WERI-Rb-1 (cell line): ENCODE results near the gene CHRND.
"Not testable (repeated sequence)": the region's sequence is repeated elsewhere in the genome, so short reads cannot be mapped to it uniquely, and the experiment has no call there.

Experiments used
- DNase-seq: peaks from one replicate; pipeline ENCODE4 v3.0.0-alpha.2; 2020
- H3K27ac ChIP-seq: fragments of 250-450 bp; sonication (Bioruptor Pico); 2 replicates; pipeline ENCODE4 v1.5.1; 2020; ENCODE audit warnings: mild to moderate bottlenecking, moderate library complexity
- H3K27me3 ChIP-seq: fragments of 250-450 bp; sonication (Bioruptor Pico); 2 replicates; pipeline ENCODE4 v1.5.1; 2021; ENCODE audit warnings: mild to moderate bottlenecking, low read depth, moderate library complexity; ENCODE audit not compliant: insufficient read depth, severe bottlenecking
- H3K36me3 ChIP-seq: fragments of 250-450 bp; sonication (Bioruptor Pico); 2 replicates; pipeline ENCODE4 v1.5.1; 2020; ENCODE audit warnings: mild to moderate bottlenecking, moderate library complexity
- H3K4me3 ChIP-seq: 2 replicates; pipeline ENCODE4 v1.5.1; 2011; ENCODE audit warnings: low read depth, mild to moderate bottlenecking, control low read depth, low read length
- H3K9me3 ChIP-seq: fragments of 250-450 bp; sonication (Bioruptor Pico); 2 replicates; pipeline ENCODE4 v1.5.1; 2021; ENCODE audit warnings: mild to moderate bottlenecking, moderate library complexity; ENCODE audit not compliant: severe bottlenecking
- TF ChIP-seq, protein P1 (sequence below): IDR thresholded peaks from 2 replicates; pipeline ENCODE4 v1.5.1; 2011; ENCODE audit warnings: low read depth, mild to moderate bottlenecking, control low read depth, inconsistent platforms, low read length

CHRND gene

DNA sequence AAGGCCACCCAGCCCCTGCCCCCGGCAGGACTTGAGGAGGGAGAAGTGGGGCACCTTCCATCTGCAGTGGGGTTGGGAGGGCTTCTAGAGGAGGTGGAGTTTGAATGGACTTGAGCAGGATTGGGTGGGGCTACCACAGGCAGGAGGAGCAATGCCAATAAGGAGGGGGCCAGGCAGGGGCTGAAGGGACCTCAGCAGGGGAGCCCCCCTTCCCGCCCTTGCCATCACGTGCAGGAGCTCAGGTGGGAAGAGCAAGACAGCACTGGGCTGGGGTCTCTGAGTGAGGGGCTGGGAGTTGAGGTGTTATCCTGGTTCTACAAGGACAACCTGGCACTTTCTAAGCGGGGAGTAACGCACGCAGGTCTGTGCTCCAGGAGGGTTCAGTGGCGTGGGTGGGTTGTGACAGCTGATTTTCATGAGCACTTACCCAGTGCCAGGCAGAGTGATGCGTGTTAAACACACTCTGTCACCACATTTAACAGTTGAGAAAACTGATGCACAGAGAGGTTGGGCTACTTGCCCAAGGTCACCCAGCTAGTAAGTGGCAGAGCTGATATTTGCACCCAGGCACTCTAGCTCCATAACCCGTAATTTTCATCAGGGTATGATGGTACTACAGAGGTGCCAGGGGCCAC is 4.8 kb downstream of the CHRND start:
- no peak overlapping the region for H3K4me3 ChIP-seq
- no peak overlapping the region for H3K27ac ChIP-seq
- DNase-seq: no peak
- H3K27me3 ChIP-seq: no peaks in the 10 kb centered on the region
- no peaks in the 10 kb centered on the region for H3K9me3 ChIP-seq
- H3K36me3 ChIP-seq: no peaks in the 10 kb centered on the region
- TF ChIP-seq, protein P1, sequence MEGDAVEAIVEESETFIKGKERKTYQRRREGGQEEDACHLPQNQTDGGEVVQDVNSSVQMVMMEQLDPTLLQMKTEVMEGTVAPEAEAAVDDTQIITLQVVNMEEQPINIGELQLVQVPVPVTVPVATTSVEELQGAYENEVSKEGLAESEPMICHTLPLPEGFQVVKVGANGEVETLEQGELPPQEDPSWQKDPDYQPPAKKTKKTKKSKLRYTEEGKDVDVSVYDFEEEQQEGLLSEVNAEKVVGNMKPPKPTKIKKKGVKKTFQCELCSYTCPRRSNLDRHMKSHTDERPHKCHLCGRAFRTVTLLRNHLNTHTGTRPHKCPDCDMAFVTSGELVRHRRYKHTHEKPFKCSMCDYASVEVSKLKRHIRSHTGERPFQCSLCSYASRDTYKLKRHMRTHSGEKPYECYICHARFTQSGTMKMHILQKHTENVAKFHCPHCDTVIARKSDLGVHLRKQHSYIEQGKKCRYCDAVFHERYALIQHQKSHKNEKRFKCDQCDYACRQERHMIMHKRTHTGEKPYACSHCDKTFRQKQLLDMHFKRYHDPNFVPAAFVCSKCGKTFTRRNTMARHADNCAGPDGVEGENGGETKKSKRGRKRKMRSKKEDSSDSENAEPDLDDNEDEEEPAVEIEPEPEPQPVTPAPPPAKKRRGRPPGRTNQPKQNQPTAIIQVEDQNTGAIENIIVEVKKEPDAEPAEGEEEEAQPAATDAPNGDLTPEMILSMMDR: no peak

GRCh38 chr2:232532419-232532818 is 6.5 kb downstream of the CHRND start:
- Histone ChIP-seq H3K9me3 (no peaks in the 10 kb centered on the region), H3K27me3 (no peaks in the 10 kb centered on the region), H3K36me3 (no peaks in the 10 kb centered on the region), H3K4me3 (no peak overlapping the region), H3K27ac (no peak overlapping the region)
- TF ChIP-seq, protein P1: no peak
- no peak for DNase-seq

- not testable (repeated sequence) for H3K27me3 ChIP-seq, H3K9me3 ChIP-seq, H3K4me3 ChIP-seq, H3K27ac ChIP-seq, H3K36me3 ChIP-seq, DNase-seq
Observed at GRCh38 chr2:232532821-232533220, 6.9 kb downstream of the CHRND start.

DNA sequence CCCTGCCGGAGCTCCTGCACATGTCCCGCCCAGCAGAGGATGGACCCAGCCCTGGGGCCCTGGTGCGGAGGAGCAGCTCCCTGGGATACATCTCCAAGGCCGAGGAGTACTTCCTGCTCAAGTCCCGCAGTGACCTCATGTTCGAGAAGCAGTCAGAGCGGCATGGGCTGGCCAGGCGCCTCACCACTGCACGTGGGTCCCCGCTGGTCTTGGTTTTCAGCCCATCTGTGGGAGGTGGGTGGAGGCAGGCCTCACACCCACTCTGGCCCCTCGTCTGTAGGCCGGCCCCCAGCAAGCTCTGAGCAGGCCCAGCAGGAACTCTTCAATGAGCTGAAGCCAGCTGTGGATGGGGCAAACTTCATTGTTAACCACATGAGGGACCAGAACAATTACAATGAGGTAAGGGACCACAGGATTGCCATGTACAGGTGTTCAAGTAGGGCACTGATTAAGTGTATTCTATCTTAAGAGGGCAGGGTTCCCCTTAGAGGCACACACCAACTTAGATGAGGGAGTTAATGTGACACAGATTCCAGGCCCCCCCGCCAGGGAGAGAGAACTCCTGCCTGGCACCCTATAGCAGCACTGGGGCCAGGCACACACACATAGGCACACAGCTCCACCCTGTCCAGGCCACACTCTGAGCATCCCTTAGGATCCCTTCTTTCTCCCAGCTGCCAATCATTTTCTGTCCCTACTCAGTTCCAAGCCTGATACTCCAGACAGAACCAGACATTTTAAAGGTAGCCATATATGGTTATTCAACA is 8.2 kb downstream of the CHRND start:
- DNase-seq: no peak
- H3K36me3 ChIP-seq: no peaks in the 10 kb centered on the region
- H3K27me3 ChIP-seq: no peaks in the 10 kb centered on the region
- TF ChIP-seq, protein P1: no peak
- no peaks in the 10 kb centered on the region for H3K9me3 ChIP-seq
- no peak overlapping the region for H3K4me3 ChIP-seq
- no peak overlapping the region for H3K27ac ChIP-seq

- Histone ChIP-seq H3K9me3 (no peaks in the 10 kb centered on the region), H3K4me3 (no peak overlapping the region), H3K27ac (no peak overlapping the region), H3K27me3 (no peaks in the 10 kb centered on the region), H3K36me3 (no peaks in the 10 kb centered on the region)
- no peak for DNase-seq
- TF ChIP-seq, protein P1: no peak
Observed at GRCh38 chr2:232534940-232535651, 9.1 kb downstream of the CHRND start.
